Measurements from ENCODE around the gene NSUN2.

DNA sequence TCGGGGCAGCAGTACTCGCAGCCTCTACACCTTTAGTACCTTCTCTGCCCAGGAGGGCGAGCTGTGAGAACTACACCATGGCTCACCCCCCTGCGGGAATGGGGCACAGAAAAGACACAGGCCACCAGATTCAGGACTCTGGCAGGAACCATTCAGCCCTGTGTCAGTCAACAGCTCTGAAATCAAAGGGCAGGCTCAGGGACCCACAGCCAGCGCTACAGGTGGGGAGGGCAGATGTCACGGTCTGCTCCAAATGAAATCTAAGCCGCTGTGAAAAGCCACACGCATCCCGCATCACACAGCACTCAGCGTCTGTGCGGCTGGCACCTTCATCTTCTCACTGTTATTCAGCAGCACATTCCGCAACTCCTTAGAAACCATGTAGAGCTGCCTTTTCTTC lies 27.9 kb downstream of the NSUN2 start:
- no peak for TF ChIP-seq POLR2A (IDR thresholded peaks at IDR 0.05; ENCODE audit: low read depth)
- TF ChIP-seq POLR2AphosphoS5 (IDR thresholded peaks at IDR 0.05) = no peak

Data from esophagus muscularis mucosa (tissue), 2 donors.